Spleen (tissue), 11 donors: ENCODE data around the gene TMEM140. TPM values are rescaled to one million over a fixed set of nuclear protein-coding genes. Genes with fewer than 3 reads are reported as not detected.

Experiments used
- DNase-seq: peaks from one replicate; pipeline ENCODE4 v3.0.0-alpha.2; 2020
- H3K27ac ChIP-seq, 8 donors: fragments of 200-600 bp; sonication (generic) in 7 of 8; 1 replicate in 4 of 8; 2 replicates in 4 of 8; pipeline versions ENCODE4 v1.5.0 to v1.8.0; 2016 to 2021; ENCODE audit warnings: inconsistent platforms in 4 of 8, mild to moderate bottlenecking in 4 of 8, moderate library complexity in 1 of 8
- H3K27me3 ChIP-seq, 7 donors: fragments of 200-600 bp; sonication (generic) in 6 of 7; replicated peaks in 1 of 7; 1 replicate in 4 of 7; 2 replicates in 3 of 7; pipeline versions ENCODE4 v1.5.0 to v1.8.0; 2016 to 2021; ENCODE audit warnings: inconsistent platforms in 3 of 7, mild to moderate bottlenecking in 1 of 7
- H3K36me3 ChIP-seq, 6 donors: fragments of 200-600 bp; sonication (generic) in 5 of 6; 1 replicate in 4 of 6; 2 replicates in 2 of 6; pipeline versions ENCODE4 v1.5.0 to v1.8.0; 2016 to 2021; ENCODE audit warnings: inconsistent platforms in 2 of 6
- H3K4me1 ChIP-seq, 6 donors: fragments of 200-600 bp; sonication (generic) in 5 of 6; 1 replicate in 3 of 6; 2 replicates in 3 of 6; pipeline versions ENCODE4 v1.5.0 to v1.8.0; 2016 to 2021; ENCODE audit warnings: inconsistent platforms in 3 of 6
- H3K4me3 ChIP-seq, 8 donors: fragments of 200-600 bp; sonication (generic) in 7 of 8; 1 replicate in 4 of 8; 2 replicates in 4 of 8; pipeline versions ENCODE4 v1.5.0 to v1.8.0; 2016 to 2021; ENCODE audit warnings: inconsistent platforms in 4 of 8, mild to moderate bottlenecking in 4 of 8, moderate library complexity in 2 of 8
- H3K9me3 ChIP-seq, 8 donors: fragments of 200-600 bp; sonication (generic) in 7 of 8; 1 replicate in 4 of 8; 2 replicates in 4 of 8; pipeline versions ENCODE4 v1.5.0 to v1.8.0; 2016 to 2021; ENCODE audit warnings: inconsistent platforms in 4 of 8
- POLR2A ChIP-seq, 3 donors: fragments of 450-650 bp; IDR thresholded peaks; one replicate each; pipeline ENCODE4 v1.5.1; 2017; ENCODE audit warnings: antibody characterized with exemption in 3 of 3, mild to moderate bottlenecking in 1 of 3
- POLR2AphosphoS5 ChIP-seq, 3 donors: sonication (generic); formaldehyde crosslinking; IDR thresholded peaks; one replicate each; pipeline ENCODE4 v1.5.1; 2017; ENCODE audit warnings: antibody characterized with exemption in 3 of 3
- WGBS, 5 donors: extraction: QIAGEN DNeasy Blood & Tissue Kit in 3 of 5; methylation state at CpG; one replicate each; pipeline versions ENCODE4 v1.1.5 to v1.1.7; 2013 to 2018; 5-methylcytosine and 5-hydroxymethylcytosine counted together
- intact Hi-C: fragments of 100-400 bp; cut with DNase I; formaldehyde crosslinking; loops from one replicate; pipeline ENCODE4 v1.15.0; 2023; ENCODE audit warnings: low total_unique reads
- polyA plus RNA-seq, 3 donors: library from polyadenylated mRNA; stranded (reverse); fragments of 200-250 nt; gene quantifications; one replicate each; pipeline ENCODE4 v1.2.1, GENCODE V29; 2013
- total RNA-seq, 7 donors: library from RNA; depleted of rRNA in 3 of 7; stranded (reverse); fragments of >200 nt in 3 of 7; fragmentation: NEBNext Ultra II Directional in 4 of 7; extraction: Animal tissue kit (Norgen Biotek cat#: 25700) in 4 of 7; gene quantifications; one replicate each; pipeline versions ENCODE4 v1.1.0 to v1.2.1, GENCODE V29; 2016 to 2021
- TF ChIP-seq, protein P1 (sequence below), 11 experiments: fragments of 200-600 bp in 7 of 11; fragments of 450-650 bp in 4 of 11; sonication (generic) in 4 of 11; IDR thresholded peaks in 8 of 11; conservative IDR thresholded peaks in 3 of 11; 1 replicate in 7 of 11; 2 replicates in 4 of 11; pipeline versions ENCODE4 v1.4.0 to v1.8.0; 2016 to 2021; ENCODE audit warnings: antibody characterized with exemption in 11 of 11, inconsistent platforms in 4 of 11, mild to moderate bottlenecking in 1 of 11
- donor health status: healthy with polysubstance abuse.
- donor health status: DM: no; HTN: no; CAD: no; lungs with moderate emphysema.
- donor health status: DM: no; HTN: no; CAD: no.
- donor health status: Bipolar disorder and iron deficiency.
- donor health status: healthy.
- donor health status: DM: no; HTN: no; CAD: no.
- donor health status: DM: yes; HTN: yes; CAD: no.

Gene TMEM140
- total and polyA plus RNA-seq, 10 donors = 7.0 to 76.1 (median 43.4) TPM

DNA sequence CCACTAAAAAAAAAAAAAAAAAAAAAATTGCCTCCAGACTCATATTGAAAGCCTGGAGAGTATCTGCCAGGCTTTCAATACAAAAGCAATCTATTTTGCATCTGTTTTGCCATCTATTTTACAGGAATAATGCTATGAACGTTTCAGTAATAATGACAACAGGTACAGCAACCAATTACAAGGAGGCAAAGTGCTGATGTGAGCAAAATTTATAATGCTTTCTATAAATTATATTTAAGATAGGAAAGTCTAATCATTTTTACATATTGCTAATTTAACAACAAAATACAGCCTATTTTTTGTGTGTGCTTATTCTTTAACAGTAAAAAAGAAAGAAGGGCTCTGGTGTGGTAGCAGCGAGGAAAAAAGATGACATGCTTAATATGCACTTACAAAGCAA is 53.5 kb downstream of the TMEM140 start:
- no peak overlapping the region for H3K27ac ChIP-seq
- no peak for DNase-seq
- no peaks in the 10 kb centered on the region for H3K27me3 ChIP-seq
- intact Hi-C loops = no loop called here
- H3K36me3 ChIP-seq = peaks cover 2 to 99% (median 70%) of the 10 kb centered on the region in 6 donors
- no peaks in the 10 kb centered on the region for H3K9me3 ChIP-seq
- H3K4me3 ChIP-seq = no peak overlapping the region
- peaks cover 0 to 29% (median 6%) of the 10 kb centered on the region in 6 donors for H3K4me1 ChIP-seq
- TF ChIP-seq POLR2AphosphoS5 (IDR thresholded peaks at IDR 0.05) (no peak), POLR2A (IDR thresholded peaks at IDR 0.05) (no peak)
- TF ChIP-seq, protein P1, sequence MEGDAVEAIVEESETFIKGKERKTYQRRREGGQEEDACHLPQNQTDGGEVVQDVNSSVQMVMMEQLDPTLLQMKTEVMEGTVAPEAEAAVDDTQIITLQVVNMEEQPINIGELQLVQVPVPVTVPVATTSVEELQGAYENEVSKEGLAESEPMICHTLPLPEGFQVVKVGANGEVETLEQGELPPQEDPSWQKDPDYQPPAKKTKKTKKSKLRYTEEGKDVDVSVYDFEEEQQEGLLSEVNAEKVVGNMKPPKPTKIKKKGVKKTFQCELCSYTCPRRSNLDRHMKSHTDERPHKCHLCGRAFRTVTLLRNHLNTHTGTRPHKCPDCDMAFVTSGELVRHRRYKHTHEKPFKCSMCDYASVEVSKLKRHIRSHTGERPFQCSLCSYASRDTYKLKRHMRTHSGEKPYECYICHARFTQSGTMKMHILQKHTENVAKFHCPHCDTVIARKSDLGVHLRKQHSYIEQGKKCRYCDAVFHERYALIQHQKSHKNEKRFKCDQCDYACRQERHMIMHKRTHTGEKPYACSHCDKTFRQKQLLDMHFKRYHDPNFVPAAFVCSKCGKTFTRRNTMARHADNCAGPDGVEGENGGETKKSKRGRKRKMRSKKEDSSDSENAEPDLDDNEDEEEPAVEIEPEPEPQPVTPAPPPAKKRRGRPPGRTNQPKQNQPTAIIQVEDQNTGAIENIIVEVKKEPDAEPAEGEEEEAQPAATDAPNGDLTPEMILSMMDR (IDR thresholded peaks at IDR 0.05 in 8 of 11, conservative IDR thresholded peaks at IDR 0.05 in 3 of 11) = no peak
- WGBS, 5 donors = 89 to 91% (median 90%) methylated on average over 2 of the region's 2 CpGs

DNA sequence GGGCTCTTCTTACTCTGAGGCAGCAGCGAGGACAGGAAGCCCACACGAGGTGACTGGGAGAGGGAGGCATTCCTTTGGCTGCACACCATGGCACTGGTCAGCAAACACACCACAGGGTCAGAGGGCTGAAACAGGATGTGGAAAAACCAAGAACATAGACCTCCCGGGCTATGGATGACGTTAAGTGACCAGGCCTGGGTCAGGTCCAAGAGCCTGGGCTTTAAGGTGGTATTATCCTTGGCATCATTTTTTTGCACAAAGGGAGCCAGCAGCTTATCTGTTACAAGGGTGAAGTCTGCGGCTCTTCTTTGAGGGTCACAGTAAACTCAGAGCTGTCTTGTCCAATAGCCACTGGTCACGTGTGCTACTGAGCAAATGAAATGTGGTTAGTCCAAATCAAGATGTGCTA is 56.5 kb downstream of the TMEM140 start:
- no peak for DNase-seq
- Histone ChIP-seq H3K27ac (peak overlapping the region in 5 of 8 donors; percentile 4 to 57 (median 43)), H3K9me3 (no peaks in the 10 kb centered on the region), H3K4me3 (no peak overlapping the region), H3K27me3 (no peaks in the 10 kb centered on the region), H3K4me1 (peaks cover 12 to 58% (median 27%) of the 10 kb centered on the region in 6 donors), H3K36me3 (peaks cover 2 to 69% (median 46%) of the 10 kb centered on the region in 6 donors)
- 69 to 89% (median 77%) methylated on average over 5 to 6 of the region's 6 CpGs for WGBS, 5 donors
- TF ChIP-seq, protein P1 (IDR thresholded peaks at IDR 0.05 in 8 of 11, conservative IDR thresholded peaks at IDR 0.05 in 3 of 11) = no peak
- TF ChIP-seq POLR2A (IDR thresholded peaks at IDR 0.05) (no peak), POLR2AphosphoS5 (IDR thresholded peaks at IDR 0.05) (peak in 1 of 3 donors; percentile 34)
- intact Hi-C loops = no loop called here

DNA sequence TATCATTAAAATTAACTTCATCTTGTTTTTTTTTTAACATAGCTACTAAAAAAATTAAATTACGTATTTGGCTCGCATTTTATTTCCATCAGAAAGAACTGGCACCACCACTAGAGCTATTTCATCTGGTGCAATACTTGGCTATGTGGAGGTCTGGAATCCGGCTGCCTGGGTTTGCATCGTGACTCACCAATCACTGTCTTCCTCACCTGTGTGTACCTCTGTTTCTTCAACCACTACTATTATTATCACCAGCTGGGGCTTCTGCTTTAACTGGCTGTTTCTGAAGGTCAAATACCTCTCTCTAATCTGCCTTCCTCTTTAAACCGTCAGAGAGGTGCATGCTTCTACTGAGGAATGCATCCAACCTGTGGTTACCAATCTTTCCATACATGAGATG is 57.0 kb downstream of the TMEM140 start:
- DNase-seq = no peak
- Histone ChIP-seq H3K4me3 (no peak overlapping the region), H3K9me3 (no peaks in the 10 kb centered on the region), H3K27ac (peak overlapping the region in 2 of 8 donors; percentile 43 to 57), H3K27me3 (no peaks in the 10 kb centered on the region), H3K4me1 (peaks cover 17 to 64% (median 32%) of the 10 kb centered on the region in 6 donors), H3K36me3 (peaks cover 2 to 64% (median 41%) of the 10 kb centered on the region in 6 donors)
- 88 to 94% (median 91%) methylated on average over 5 of the region's 5 CpGs for WGBS, 5 donors
- TF ChIP-seq POLR2A (IDR thresholded peaks at IDR 0.05) (no peak), POLR2AphosphoS5 (IDR thresholded peaks at IDR 0.05) (no peak)
- intact Hi-C loops = no loop called here

DNA sequence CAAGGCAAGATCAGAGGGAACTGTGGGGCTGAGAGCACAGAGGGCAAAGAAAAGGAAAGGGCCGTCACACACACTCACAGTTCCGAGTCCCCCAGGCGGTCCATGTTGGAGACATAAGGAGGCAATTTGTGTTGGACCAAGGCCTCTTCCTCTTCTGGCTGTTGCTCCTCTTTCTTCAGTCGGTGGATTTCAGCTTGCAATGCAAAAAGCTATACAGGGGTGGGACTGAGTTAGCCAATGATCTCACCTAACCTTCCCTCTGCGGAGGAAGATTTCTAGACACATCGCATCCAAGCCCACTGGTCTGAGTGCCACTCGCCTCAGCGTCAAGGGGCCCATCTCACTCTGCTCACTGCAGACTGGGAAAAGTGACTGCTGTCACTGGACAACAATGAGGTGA is 58.0 kb downstream of the TMEM140 start:
- H3K27ac ChIP-seq = no peak overlapping the region
- no peak for DNase-seq
- intact Hi-C loops = no loop called here
- H3K4me3 ChIP-seq = no peak overlapping the region
- H3K27me3 ChIP-seq = no peaks in the 10 kb centered on the region
- H3K9me3 ChIP-seq = no peaks in the 10 kb centered on the region
- H3K4me1 ChIP-seq = peaks cover 25 to 73% (median 42%) of the 10 kb centered on the region in 6 donors
- peaks cover 0 to 54% (median 33%) of the 10 kb centered on the region in 6 donors for H3K36me3 ChIP-seq
- 95 to 97% (median 95%) methylated on average over 8 of the region's 8 CpGs for WGBS, 5 donors
- TF ChIP-seq POLR2A (IDR thresholded peaks at IDR 0.05) = no peak
- TF ChIP-seq POLR2AphosphoS5 (IDR thresholded peaks at IDR 0.05) = no peak
- TF ChIP-seq, protein P1 (IDR thresholded peaks at IDR 0.05 in 8 of 11, conservative IDR thresholded peaks at IDR 0.05 in 3 of 11) = no peak
